IMR-90 (cell line): Measurements from ENCODE around the gene PCGF2. TPM values are rescaled to one million over a fixed set of nuclear protein-coding genes. Genes with fewer than 3 reads are reported as not detected.
A peak's percentile ranks its signal among the peaks of the same experiment; 100 is the strongest.

ENCODE experiments used
- ATAC-seq: fragments of 200-7000 bp; cut with Tn5 transposase; 2 replicates; pipeline ENCODE4 v1.9.1; 2020; ENCODE audit warnings: low read depth, mild to moderate bottlenecking, moderate library complexity
- BruUV-seq: library from RNA; stranded (reverse); fragments of 400-500 nt; replicated peaks from 2 replicates; lab custom pipeline; 2021; lab: Mats Ljungman, UMichigan
- CTCF ChIA-PET: fragments of 300-600 bp; formaldehyde crosslinking; extraction: SDS; loops from one replicate; lab custom pipeline; 2021; ENCODE audit warnings: antibody characterized with exemption; lab: Yijun Ruan, JAX
- POLR2A ChIA-PET: fragments of 300-600 bp; sonication (Branson Sonifier 250); formaldehyde crosslinking; loops from one replicate; lab custom pipeline; 2022; ENCODE audit warnings: antibody characterized with exemption; ENCODE audit not compliant: unreplicated experiment; lab: Charles Lee
- DNase-seq: peaks from one replicate; pipeline ENCODE4 v3.0.0; 2013
- H2AFZ ChIP-seq: replicated peaks from 2 replicates; pipeline ENCODE3; 2013; ENCODE audit warnings: low read length, mild to moderate bottlenecking; ENCODE audit not compliant: poor library complexity
- H2AK5ac ChIP-seq: 2 replicates; pipeline ENCODE4 v1.6.1; 2013; ENCODE audit warnings: low read depth, low read length, inconsistent platforms
- H2AK9ac ChIP-seq: replicated peaks from 2 replicates; pipeline ENCODE3; 2013; ENCODE audit warnings: mild to moderate bottlenecking, low read depth, low read length, moderate library complexity; ENCODE audit not compliant: poor library complexity
- H2BK120ac ChIP-seq: 2 replicates; pipeline ENCODE4 v1.6.1; 2013; ENCODE audit warnings: low read depth, low read length, inconsistent platforms
- H2BK15ac ChIP-seq: 3 replicates; pipeline ENCODE4 v1.6.1; 2013; ENCODE audit warnings: low read depth, low read length, inconsistent platforms
- H2BK20ac ChIP-seq: 2 replicates; pipeline ENCODE4 v1.6.1; 2013; ENCODE audit warnings: low read depth, mild to moderate bottlenecking, inconsistent platforms, low read length, moderate library complexity
- H2BK5ac ChIP-seq: 2 replicates; pipeline ENCODE4 v1.6.1; 2013; ENCODE audit warnings: mild to moderate bottlenecking, low read depth, low read length, inconsistent platforms; ENCODE audit not compliant: poor library complexity, severe bottlenecking
- H3K14ac ChIP-seq: replicated peaks from 2 replicates; pipeline ENCODE4 v1.6.1; 2013; ENCODE audit warnings: low read depth, low read length, inconsistent platforms
- H3K18ac ChIP-seq: 2 replicates; pipeline ENCODE4 v1.6.1; 2013; ENCODE audit warnings: low read depth, low read length, control low read depth
- H3K23ac ChIP-seq: 2 replicates; pipeline ENCODE4 v1.6.1; 2013; ENCODE audit warnings: low read depth, low read length, inconsistent platforms
- H3K27ac ChIP-seq: 2 replicates; pipeline ENCODE4 v1.5.1; 2013; ENCODE audit warnings: mild to moderate bottlenecking, control low read depth, low read length; ENCODE audit not compliant: insufficient read depth
- H3K27me3 ChIP-seq: 2 replicates; pipeline ENCODE4 v1.6.1; 2013; ENCODE audit warnings: low read length; ENCODE audit not compliant: control insufficient read depth, insufficient read depth
- H3K36me3 ChIP-seq: 2 replicates; pipeline ENCODE4 v1.6.1; 2013; ENCODE audit warnings: low read length, mixed read lengths; ENCODE audit not compliant: control insufficient read depth, insufficient read depth
- H3K4ac ChIP-seq: 2 replicates; pipeline ENCODE4 v1.6.1; 2013; ENCODE audit warnings: low read depth, low read length, inconsistent platforms
- H3K4me1 ChIP-seq: 2 replicates; pipeline ENCODE4 v1.6.1; 2013; ENCODE audit warnings: low read length, mixed read lengths; ENCODE audit not compliant: control insufficient read depth, insufficient read depth
- H3K4me2 ChIP-seq: 2 replicates; pipeline ENCODE4 v1.6.1; 2013; ENCODE audit warnings: low read depth, mild to moderate bottlenecking, control low read depth, low read length, moderate library complexity
- H3K4me3 ChIP-seq: 2 replicates; pipeline ENCODE4 v1.5.1; 2013; ENCODE audit warnings: low read depth, mild to moderate bottlenecking, control low read depth, low read length, moderate library complexity; ENCODE audit not compliant: insufficient read depth
- H3K56ac ChIP-seq: 2 replicates; pipeline ENCODE4 v1.6.1; 2013; ENCODE audit warnings: low read length, inconsistent platforms; ENCODE audit not compliant: insufficient read depth; ENCODE audit errors: extremely low read depth
- H3K79me1 ChIP-seq, 2 experiments: 2 replicates each; pipeline ENCODE4 v1.6.1; 2013; ENCODE audit warnings: low read length in 2 of 2, inconsistent platforms in 1 of 2, low read depth in 1 of 2
- H3K9ac ChIP-seq: 2 replicates; pipeline ENCODE4 v1.6.1; 2013; ENCODE audit warnings: low read depth, low read length, control low read depth
- H3K9me1 ChIP-seq: 2 replicates; pipeline ENCODE4 v1.6.1; 2013; ENCODE audit warnings: low read length, inconsistent platforms; ENCODE audit not compliant: insufficient read depth
- H3K9me3 ChIP-seq: 2 replicates; pipeline ENCODE4 v1.6.1; 2013; ENCODE audit warnings: low read length; ENCODE audit not compliant: control insufficient read depth, insufficient read depth
- H4K20me1 ChIP-seq: 2 replicates; pipeline ENCODE4 v1.6.1; 2013; ENCODE audit warnings: low read length, inconsistent platforms; ENCODE audit not compliant: insufficient read depth
- H4K5ac ChIP-seq: 2 replicates; pipeline ENCODE4 v1.6.1; 2013; ENCODE audit warnings: mild to moderate bottlenecking, low read depth, low read length, control low read depth
- H4K8ac ChIP-seq, 2 experiments: 2 replicates each; pipeline ENCODE4 v1.6.1; 2013; ENCODE audit warnings: low read depth in 2 of 2, low read length in 2 of 2, control low read depth in 1 of 2, inconsistent platforms in 1 of 2
- H4K91ac ChIP-seq: 2 replicates; pipeline ENCODE4 v1.6.1; 2013; ENCODE audit warnings: low read depth, low read length, inconsistent platforms; ENCODE audit not compliant: insufficient read depth
- BHLHE40 ChIP-seq: fragments of 150-350 bp; IDR thresholded peaks from 2 replicates; pipeline ENCODE4 v1.6.1; 2016; ENCODE audit warnings: mild to moderate bottlenecking, low read depth, low read length
- CHD1 ChIP-seq: IDR thresholded peaks from 2 replicates; pipeline ENCODE4 v1.6.1; 2012; ENCODE audit warnings: low read depth, low read length, improper control_type of control experiment
- CTCF ChIP-seq: conservative IDR thresholded peaks from 2 replicates; pipeline ENCODE4 v1.5.1; 2012; ENCODE audit warnings: mild to moderate bottlenecking, low read depth, low read length, improper control_type of control experiment
- ELK1 ChIP-seq: fragments of 150-350 bp; IDR thresholded peaks from 2 replicates; pipeline ENCODE4 v1.6.1; 2016; ENCODE audit warnings: low read depth, mild to moderate bottlenecking, low read length, moderate library complexity, borderline replicate concordance
- FOS ChIP-seq: fragments of 150-350 bp; IDR thresholded peaks from 2 replicates; pipeline ENCODE4 v1.6.1; 2016; ENCODE audit warnings: low read depth, low read length
- MAFK ChIP-seq: IDR thresholded peaks from 2 replicates; pipeline ENCODE4 v1.6.1; 2012; ENCODE audit warnings: low read depth, low read length, improper control_type of control experiment
- MAZ ChIP-seq: IDR thresholded peaks from 2 replicates; pipeline ENCODE4 v1.6.1; 2012; ENCODE audit warnings: low read depth, mild to moderate bottlenecking, low read length, improper control_type of control experiment, moderate library complexity, borderline replicate concordance
- MXI1 ChIP-seq: IDR thresholded peaks from 2 replicates; pipeline ENCODE4 v1.6.1; 2012; ENCODE audit warnings: low read depth, mild to moderate bottlenecking, low read length, moderate library complexity, borderline replicate concordance
- NFE2L2 ChIP-seq: fragments of 150-350 bp; IDR thresholded peaks from 2 replicates; pipeline ENCODE4 v1.6.1; 2016; ENCODE audit warnings: low read depth, mild to moderate bottlenecking, low read length
- POLR2A ChIP-seq: IDR thresholded peaks from 2 replicates; pipeline ENCODE4 v1.6.1; 2012; ENCODE audit warnings: mild to moderate bottlenecking, low read depth, low read length
- RAD21 ChIP-seq: IDR thresholded peaks from 2 replicates; pipeline ENCODE4 v1.6.1; 2012; ENCODE audit warnings: low read length, improper control_type of control experiment
- RCOR1 ChIP-seq: IDR thresholded peaks from 2 replicates; pipeline ENCODE4 v1.6.1; 2012; ENCODE audit warnings: mild to moderate bottlenecking, low read length, improper control_type of control experiment; ENCODE audit not compliant: insufficient replicate concordance
- RFX5 ChIP-seq: IDR thresholded peaks from 2 replicates; pipeline ENCODE4 v1.8.0; 2012; ENCODE audit warnings: low read depth, mild to moderate bottlenecking, low read length, moderate library complexity
- SMC3 ChIP-seq: fragments of 150-350 bp; IDR thresholded peaks from 2 replicates; pipeline ENCODE4 v1.6.1; 2016; ENCODE audit warnings: low read depth, mild to moderate bottlenecking, antibody characterized with exemption, low read length, moderate library complexity
- WGBS, 2 experiments: methylation state at CpG; one replicate each; pipeline versions ENCODE4 v1.1.5 to v1.1.7; 2013; ENCODE audit warnings: missing lambda C conversion rate in 2 of 2; ENCODE audit not compliant: insufficient read length in 1 of 2; ENCODE audit errors: extremely low coverage in 2 of 2; 5-methylcytosine and 5-hydroxymethylcytosine counted together
- dilution Hi-C: fragments of 300-500 bp; cut with HindIII; formaldehyde crosslinking; loops from one replicate; pipeline ENCODE4 v1.14.3; 2018; ENCODE audit warnings: low sequenced_read_pairs; ENCODE audit not compliant: unreplicated experiment
- in situ Hi-C: fragments of 300-500 bp; cut with MboI; formaldehyde crosslinking; loops from 3 replicates; pipeline ENCODE4 v1.14.3; 2019; ENCODE audit warnings: low sequenced_read_pairs, inconsistent platforms, mixed read lengths
- intact Hi-C: fragments of 100-400 bp; cut with micrococcal nuclease; formaldehyde crosslinking; loops from 2 replicates; pipeline ENCODE4 v1.10.0; 2022
- polyA plus RNA-seq, 3 experiments: library from polyadenylated mRNA; depleted of rRNA; stranded (reverse); fragments of >200 nt; gene quantifications; 2 replicates each; pipeline ENCODE4 v1.2.3, GENCODE V29; 2012; ENCODE audit warnings: low replicate concordance in 1 of 3
- total RNA-seq: library from RNA; depleted of rRNA; stranded (reverse); fragments of >200 nt; gene quantifications from 2 replicates; pipeline ENCODE4 v1.2.3, GENCODE V29; 2012

PCGF2 gene
- total and polyA plus RNA-seq, 2 of the 4 experiments (the other 2 are of a cell fraction): 1.1 to 18.2 TPM

GRCh38 chr17:38749223-38750043 lies 1.3 kb upstream of the PCGF2 start:
- peak overlapping the region; percentile 70 for H3K9ac ChIP-seq
- H3K56ac ChIP-seq: peak overlapping the region; percentile 52
- peaks cover 4 to 49% of the 10 kb centered on the region in 2 experiments; a peak in 3 of 4 replicates for H3K79me1 ChIP-seq
- peak overlapping the region; percentile 90 for H2AFZ ChIP-seq
- H2BK15ac ChIP-seq: no peak overlapping the region
- ATAC-seq (peak; percentile 2), DNase-seq (peak; percentile 52)
- 0 out of 2 replicates have a peak overlapping the region, but pooled peaks have one; percentile 3 for H2BK20ac ChIP-seq
- 0% methylated on average over 21 of the region's 79 CpGs; no CpG with 5 or more reads in 1 of the 2 experiments for WGBS, 2 experiments
- peak overlapping the region; percentile 89; the same call in 1 of the 2 replicates for H3K23ac ChIP-seq
- no TSS peak for BruUV-seq
- no peaks in the 10 kb centered on the region for H3K9me3 ChIP-seq
- CTCF ChIA-PET: interaction anchor here (0.9 kb wide), 1 partner anchor 14 kb away, joined by 3 read pairs; no protein-coding TSS in a partner anchor
- peak overlapping the region; percentile 91 for H3K4me3 ChIP-seq
- peak overlapping the region; percentile 15 for H4K5ac ChIP-seq
- peak overlapping the region; percentile 55 for H3K27ac ChIP-seq
- peaks cover 34% of the 10 kb centered on the region for H4K20me1 ChIP-seq
- dilution Hi-C loops (no loop called here), in situ Hi-C loops (no loop called here), intact Hi-C loops (loop anchor here (5.0 kb wide), 1 partner anchor 123 kb away; the partner anchor contains the start of gene LASP1)
- POLR2A ChIA-PET: interaction anchor here (0.6 kb wide), 1 partner anchor 136 kb away, joined by 4 read pairs; no protein-coding TSS in a partner anchor
- H3K18ac ChIP-seq: peak overlapping the region; percentile 4; the same call in 1 of the 2 replicates
- H3K4me2 ChIP-seq: peak overlapping the region; percentile 81
- H3K4me1 ChIP-seq: peaks cover 12% of the 10 kb centered on the region
- peak overlapping the region; percentile 84 to 88; a peak in 3 of 4 replicates for H4K8ac ChIP-seq
- peaks cover under 1% of the 10 kb centered on the region for H3K36me3 ChIP-seq
- peak overlapping the region; percentile 92 for H3K14ac ChIP-seq
- H3K27me3 ChIP-seq: no peaks in the 10 kb centered on the region
- H2AK9ac ChIP-seq: peak overlapping the region; percentile 99
- peak overlapping the region; percentile 81 for H4K91ac ChIP-seq
- peak overlapping the region; percentile 94 for H2AK5ac ChIP-seq
- peaks cover 12% of the 10 kb centered on the region for H3K9me1 ChIP-seq
- peak overlapping the region; percentile 92 for H3K4ac ChIP-seq
- H2BK5ac ChIP-seq: peak overlapping the region; percentile 33
- peak overlapping the region; percentile 27; the same call in 1 of the 2 replicates for H2BK120ac ChIP-seq
- no peak for TF ChIP-seq BHLHE40
- no peak for TF ChIP-seq ELK1
- no peak for TF ChIP-seq CHD1
- TF ChIP-seq POLR2A: no peak
- no peak for TF ChIP-seq MAFK
- no peak for TF ChIP-seq MAZ
- no peak for TF ChIP-seq FOS
- TF ChIP-seq NFE2L2: no peak
- no peak for TF ChIP-seq RFX5
- no peak for TF ChIP-seq SMC3
- TF ChIP-seq MXI1: no peak
- TF ChIP-seq RCOR1: no peak
- no peak for TF ChIP-seq RAD21
- TF ChIP-seq CTCF: no peak
